ENCODE results near the gene GAS7. TPM values are rescaled to one million over a fixed set of nuclear protein-coding genes. Genes with fewer than 3 reads are reported as not detected.

GAS7 gene
- polyA plus RNA-seq, 1 donor (not counting 4 experiments of a cell fraction or from before 2014, with no cell fraction given), result 0.10 TPM

DNA sequence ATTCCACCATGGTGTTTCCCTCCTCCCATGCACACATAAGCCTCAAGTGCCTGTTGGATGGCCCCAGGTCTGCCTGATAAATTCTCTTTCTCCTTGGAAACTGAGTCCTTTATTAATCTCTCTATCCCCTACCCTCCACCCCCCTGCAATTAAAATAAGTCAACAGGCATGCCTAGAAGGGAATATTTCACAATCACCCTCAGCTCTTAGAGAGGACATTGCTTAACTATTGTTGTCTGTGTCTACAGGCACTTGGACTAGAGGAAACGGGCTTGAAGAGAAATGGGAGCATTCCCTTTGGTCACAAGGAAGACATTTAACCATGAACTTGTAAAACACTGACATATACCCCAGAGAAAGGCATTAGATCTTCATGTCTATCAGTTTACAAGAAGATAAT, 332.8 kb downstream of the GAS7 start:
- Histone ChIP-seq H3K27ac (ENCODE audit: control insufficient read depth, insufficient read depth, low read length) (no peak overlapping the region), H4K20me1 (ENCODE audit: control insufficient read depth, extremely low read depth, insufficient read depth, low read length) (no peaks in the 10 kb centered on the region), H3K36me3 (ENCODE audit: control insufficient read depth in 2 of 2, extremely low read depth in 1 of 2, insufficient read depth in 2 of 2, low read length in 2 of 2) (no peaks in the 10 kb centered on the region), H3K9ac (ENCODE audit: control insufficient read depth, extremely low read depth, insufficient read depth, low read length) (no peak overlapping the region), H3K79me2 (ENCODE audit: control insufficient read depth, insufficient read depth, low read length) (no peaks in the 10 kb centered on the region), H3K9me3 (ENCODE audit: control insufficient read depth, low read depth, low read length) (no peaks in the 10 kb centered on the region), H3K4me1 (ENCODE audit: control insufficient read depth, extremely low read depth, insufficient read depth, low read length) (no peaks in the 10 kb centered on the region), H3K27me3 (ENCODE audit: control insufficient read depth, extremely low read depth, insufficient read depth, low read length) (no peaks in the 10 kb centered on the region), H3K4me3 (ENCODE audit: control insufficient read depth in 2 of 3, extremely low read depth in 1 of 3, insufficient read depth in 2 of 3, low read depth in 1 of 3, low read length in 3 of 3) (no peak overlapping the region), H3K9me1 (ENCODE audit: control insufficient read depth, extremely low read depth, insufficient read depth, low read length) (no peaks in the 10 kb centered on the region), H2AFZ (ENCODE audit: control insufficient read depth, low read length) (no peak overlapping the region), H3K4me2 (ENCODE audit: control insufficient read depth, extremely low read depth, insufficient read depth, low read depth, low read length) (no peak overlapping the region)
- FAIRE-seq (no peak), DNase-seq (ENCODE audit: low read depth, low spot score) (no peak)
- dilution Hi-C loops (cut with MboI; ENCODE audit: extremely low pct_ligation_motif_present, low sequenced_read_pairs), result no loop called here
- no peak for TF ChIP-seq EZH2 (IDR thresholded peaks at IDR 0.05; ENCODE audit: low read length)
- TF ChIP-seq, protein P1, sequence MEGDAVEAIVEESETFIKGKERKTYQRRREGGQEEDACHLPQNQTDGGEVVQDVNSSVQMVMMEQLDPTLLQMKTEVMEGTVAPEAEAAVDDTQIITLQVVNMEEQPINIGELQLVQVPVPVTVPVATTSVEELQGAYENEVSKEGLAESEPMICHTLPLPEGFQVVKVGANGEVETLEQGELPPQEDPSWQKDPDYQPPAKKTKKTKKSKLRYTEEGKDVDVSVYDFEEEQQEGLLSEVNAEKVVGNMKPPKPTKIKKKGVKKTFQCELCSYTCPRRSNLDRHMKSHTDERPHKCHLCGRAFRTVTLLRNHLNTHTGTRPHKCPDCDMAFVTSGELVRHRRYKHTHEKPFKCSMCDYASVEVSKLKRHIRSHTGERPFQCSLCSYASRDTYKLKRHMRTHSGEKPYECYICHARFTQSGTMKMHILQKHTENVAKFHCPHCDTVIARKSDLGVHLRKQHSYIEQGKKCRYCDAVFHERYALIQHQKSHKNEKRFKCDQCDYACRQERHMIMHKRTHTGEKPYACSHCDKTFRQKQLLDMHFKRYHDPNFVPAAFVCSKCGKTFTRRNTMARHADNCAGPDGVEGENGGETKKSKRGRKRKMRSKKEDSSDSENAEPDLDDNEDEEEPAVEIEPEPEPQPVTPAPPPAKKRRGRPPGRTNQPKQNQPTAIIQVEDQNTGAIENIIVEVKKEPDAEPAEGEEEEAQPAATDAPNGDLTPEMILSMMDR (optimal IDR thresholded peaks at IDR 0.05 in 1 of 3, IDR thresholded peaks at IDR 0.05 in 1 of 3, conservative IDR thresholded peaks at IDR 0.05 in 1 of 3; ENCODE audit: extremely low read depth in 1 of 3, insufficient read depth in 2 of 3, low read length in 3 of 3), result no peak

DNA sequence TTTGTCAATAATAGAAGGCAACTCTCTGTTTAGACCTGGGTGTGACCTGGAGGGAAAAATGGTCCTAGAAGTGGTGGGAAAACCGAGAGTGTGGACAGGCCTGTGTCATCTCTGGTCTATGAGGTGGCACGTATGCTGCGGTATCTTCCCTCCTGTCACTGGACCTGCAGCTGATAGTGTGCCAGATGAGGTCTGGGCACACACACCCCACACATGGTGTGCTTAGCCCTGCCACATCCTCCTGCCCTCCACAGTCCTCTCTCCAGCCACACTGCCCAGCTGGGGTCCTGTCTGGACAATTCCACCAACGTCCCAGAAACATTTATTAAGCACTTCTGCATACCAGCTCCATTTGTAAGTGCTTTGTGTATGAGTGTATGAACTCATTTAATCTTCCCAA, 335.5 kb downstream of the GAS7 start:
- Histone ChIP-seq H3K4me2 (ENCODE audit: control insufficient read depth, extremely low read depth, insufficient read depth, low read depth, low read length) (no peak overlapping the region), H3K4me1 (ENCODE audit: control insufficient read depth, extremely low read depth, insufficient read depth, low read length) (no peaks in the 10 kb centered on the region), H3K27me3 (ENCODE audit: control insufficient read depth, extremely low read depth, insufficient read depth, low read length) (no peaks in the 10 kb centered on the region), H3K9me1 (ENCODE audit: control insufficient read depth, extremely low read depth, insufficient read depth, low read length) (no peaks in the 10 kb centered on the region), H3K4me3 (ENCODE audit: control insufficient read depth in 2 of 3, extremely low read depth in 1 of 3, insufficient read depth in 2 of 3, low read depth in 1 of 3, low read length in 3 of 3) (no peak overlapping the region), H4K20me1 (ENCODE audit: control insufficient read depth, extremely low read depth, insufficient read depth, low read length) (no peaks in the 10 kb centered on the region), H3K9me3 (ENCODE audit: control insufficient read depth, low read depth, low read length) (no peaks in the 10 kb centered on the region), H3K9ac (ENCODE audit: control insufficient read depth, extremely low read depth, insufficient read depth, low read length) (no peak overlapping the region), H3K27ac (ENCODE audit: control insufficient read depth, insufficient read depth, low read length) (no peak overlapping the region), H3K36me3 (ENCODE audit: control insufficient read depth in 2 of 2, extremely low read depth in 1 of 2, insufficient read depth in 2 of 2, low read length in 2 of 2) (no peaks in the 10 kb centered on the region), H3K79me2 (ENCODE audit: control insufficient read depth, insufficient read depth, low read length) (no peaks in the 10 kb centered on the region), H2AFZ (ENCODE audit: control insufficient read depth, low read length) (no peak overlapping the region)
- FAIRE-seq (no peak), DNase-seq (ENCODE audit: low read depth, low spot score) (no peak)
- no peak for TF ChIP-seq EZH2 (IDR thresholded peaks at IDR 0.05; ENCODE audit: low read length)
- TF ChIP-seq, protein P1 (optimal IDR thresholded peaks at IDR 0.05 in 1 of 3, IDR thresholded peaks at IDR 0.05 in 1 of 3, conservative IDR thresholded peaks at IDR 0.05 in 1 of 3; ENCODE audit: extremely low read depth in 1 of 3, insufficient read depth in 2 of 3, low read length in 3 of 3), result no peak
- dilution Hi-C loops (cut with MboI; ENCODE audit: extremely low pct_ligation_motif_present, low sequenced_read_pairs), result no loop called here

Data from keratinocyte (primary cell).